ENCODE data around the gene CRYBG2. TPM values are rescaled to one million over a fixed set of nuclear protein-coding genes. Genes with fewer than 3 reads are reported as not detected.
"Not testable (repeated sequence)": the region's sequence is repeated elsewhere in the genome, so short reads cannot be mapped to it uniquely, and the experiment has no call there.

The CRYBG2 gene
- total and polyA plus RNA-seq, 3 donors from 2014 or later: 4.9 to 12.9 (median 5.6) TPM

- H3K36me3 ChIP-seq (ENCODE audit: low read depth, missing control alignments): no peaks in the 10 kb centered on the region
- H3K4me3 ChIP-seq: no peak overlapping the region
- no peaks in the 10 kb centered on the region for H3K9me3 ChIP-seq
- WGBS, 2 donors: 82 to 85% methylated on average over 4 to 11 of the region's 11 CpGs
- intact Hi-C loops (cut with DNase I; ENCODE audit: low total_unique reads): no loop called here
- DNase-seq: no peak
- H3K27ac ChIP-seq: no peak overlapping the region
- no peaks in the 10 kb centered on the region for H3K27me3 ChIP-seq
- no peak for TF ChIP-seq POLR2A (IDR thresholded peaks at IDR 0.05)
- TF ChIP-seq, protein P1, sequence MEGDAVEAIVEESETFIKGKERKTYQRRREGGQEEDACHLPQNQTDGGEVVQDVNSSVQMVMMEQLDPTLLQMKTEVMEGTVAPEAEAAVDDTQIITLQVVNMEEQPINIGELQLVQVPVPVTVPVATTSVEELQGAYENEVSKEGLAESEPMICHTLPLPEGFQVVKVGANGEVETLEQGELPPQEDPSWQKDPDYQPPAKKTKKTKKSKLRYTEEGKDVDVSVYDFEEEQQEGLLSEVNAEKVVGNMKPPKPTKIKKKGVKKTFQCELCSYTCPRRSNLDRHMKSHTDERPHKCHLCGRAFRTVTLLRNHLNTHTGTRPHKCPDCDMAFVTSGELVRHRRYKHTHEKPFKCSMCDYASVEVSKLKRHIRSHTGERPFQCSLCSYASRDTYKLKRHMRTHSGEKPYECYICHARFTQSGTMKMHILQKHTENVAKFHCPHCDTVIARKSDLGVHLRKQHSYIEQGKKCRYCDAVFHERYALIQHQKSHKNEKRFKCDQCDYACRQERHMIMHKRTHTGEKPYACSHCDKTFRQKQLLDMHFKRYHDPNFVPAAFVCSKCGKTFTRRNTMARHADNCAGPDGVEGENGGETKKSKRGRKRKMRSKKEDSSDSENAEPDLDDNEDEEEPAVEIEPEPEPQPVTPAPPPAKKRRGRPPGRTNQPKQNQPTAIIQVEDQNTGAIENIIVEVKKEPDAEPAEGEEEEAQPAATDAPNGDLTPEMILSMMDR (IDR thresholded peaks at IDR 0.05): no peak
- no peaks in the 10 kb centered on the region for H3K4me1 ChIP-seq
Measured at GRCh38 chr1:26293911-26294463, 59.9 kb downstream of the CRYBG2 start.

GRCh38 chr1:26292735-26293134, 61.2 kb downstream of the CRYBG2 start:
- H3K4me1 ChIP-seq; H3K27ac ChIP-seq; H3K4me3 ChIP-seq; H3K9me3 ChIP-seq; intact Hi-C loops (cut with DNase I; ENCODE audit: low total_unique reads); H3K36me3 ChIP-seq (ENCODE audit: low read depth, missing control alignments); H3K27me3 ChIP-seq; DNase-seq: not testable (repeated sequence)
- WGBS, 2 donors: 87 to 90% methylated on average over 5 of the region's 5 CpGs

GRCh38 chr1:26291939-26292338, 62.0 kb downstream of the CRYBG2 start:
- no peaks in the 10 kb centered on the region for H3K36me3 ChIP-seq (ENCODE audit: low read depth, missing control alignments)
- H3K4me1 ChIP-seq: no peaks in the 10 kb centered on the region
- H3K9me3 ChIP-seq: no peaks in the 10 kb centered on the region
- DNase-seq: no peak
- intact Hi-C loops (cut with DNase I; ENCODE audit: low total_unique reads): no loop called here
- WGBS, 2 donors: 88 to 92% methylated on average over 4 of the region's 4 CpGs
- no peak overlapping the region for H3K27ac ChIP-seq
- no peak overlapping the region for H3K4me3 ChIP-seq
- TF ChIP-seq, protein P1 (IDR thresholded peaks at IDR 0.05): no peak
- TF ChIP-seq POLR2A (IDR thresholded peaks at IDR 0.05): no peak
- no peaks in the 10 kb centered on the region for H3K27me3 ChIP-seq

DNA sequence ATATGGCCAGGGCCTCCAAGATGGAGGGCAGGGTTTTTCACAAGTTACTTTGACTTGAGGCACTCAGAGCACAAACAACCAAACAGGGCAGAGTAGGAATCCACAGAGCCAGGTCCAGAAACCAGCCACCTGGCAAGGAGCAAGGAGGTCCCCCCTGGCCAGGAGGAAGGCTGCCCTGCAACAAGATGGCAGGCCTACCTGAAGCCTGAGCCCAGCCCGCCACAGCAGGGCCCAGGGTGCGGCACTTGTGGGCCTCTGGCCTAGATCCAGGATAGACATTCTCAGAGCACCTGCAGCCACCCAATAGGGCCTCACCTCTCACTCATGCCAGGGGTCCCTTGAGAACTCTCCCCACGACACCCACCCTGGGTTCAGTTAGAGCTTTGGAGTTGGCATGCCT, 62.5 kb downstream of the CRYBG2 start:
- Histone ChIP-seq H3K9me3 (no peaks in the 10 kb centered on the region), H3K27me3 (no peaks in the 10 kb centered on the region), H3K27ac (no peak overlapping the region), H3K36me3 (ENCODE audit: low read depth, missing control alignments) (no peaks in the 10 kb centered on the region), H3K4me1 (no peaks in the 10 kb centered on the region), H3K4me3 (no peak overlapping the region)
- WGBS, 2 donors: 93 to 100% methylated on average over 1 to 3 of the region's 3 CpGs
- intact Hi-C loops (cut with DNase I; ENCODE audit: low total_unique reads): no loop called here
- no peak for DNase-seq
- TF ChIP-seq, protein P1 (IDR thresholded peaks at IDR 0.05): no peak
- no peak for TF ChIP-seq POLR2A (IDR thresholded peaks at IDR 0.05)

GRCh38 chr1:26290882-26291261, 63.1 kb downstream of the CRYBG2 start:
- 83 to 93% methylated on average over 5 to 11 of the region's 11 CpGs for WGBS, 2 donors
- intact Hi-C loops (cut with DNase I; ENCODE audit: low total_unique reads): no loop called here

More at GRCh38 chr1:26290882-26291261, 63.1 kb downstream of the CRYBG2 start:
- TF ChIP-seq POLR2A (IDR thresholded peaks at IDR 0.05): no peak
- H3K9me3 ChIP-seq: no peaks in the 10 kb centered on the region
- H3K36me3 ChIP-seq (ENCODE audit: low read depth, missing control alignments): no peaks in the 10 kb centered on the region
- DNase-seq: no peak
- H3K4me3 ChIP-seq: no peak overlapping the region
- no peaks in the 10 kb centered on the region for H3K27me3 ChIP-seq
- H3K27ac ChIP-seq: no peak overlapping the region
- no peaks in the 10 kb centered on the region for H3K4me1 ChIP-seq

All from testis (tissue), 3 donors.